ENCODE measurements around the gene MCTP2. TPM values are rescaled to one million over a fixed set of nuclear protein-coding genes. Genes with fewer than 3 reads are reported as not detected.

Gene MCTP2
- total RNA-seq, 4 donors from 2014 or later: 0.13 to 2.0 (median 0.43) TPM

DNA sequence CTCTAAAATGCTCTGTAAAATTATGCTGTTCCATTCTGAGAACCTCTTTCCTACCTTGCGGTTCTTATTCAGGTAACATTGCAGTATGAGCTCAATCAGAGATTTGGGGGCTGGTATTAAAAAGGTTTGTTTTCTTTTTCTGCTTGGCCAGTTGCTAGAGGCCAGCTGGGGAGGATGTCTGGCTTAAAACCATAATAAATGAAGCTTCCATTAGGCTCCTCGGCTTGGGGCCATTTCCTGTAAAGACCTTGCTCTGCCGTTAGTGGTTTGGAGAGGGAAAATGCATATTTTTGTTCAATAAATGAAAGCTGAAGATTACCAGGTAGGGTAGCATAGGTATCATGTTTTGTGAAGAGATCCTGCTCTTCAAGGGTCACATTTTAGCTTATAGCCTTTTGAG, 55.2 kb downstream of the MCTP2 start:
- intact Hi-C loops (cut with DNase I; ENCODE audit: low total_unique reads): no loop called here
- no peaks in the 10 kb centered on the region for H3K9me3 ChIP-seq
- H3K36me3 ChIP-seq: no peaks in the 10 kb centered on the region
- no peaks in the 10 kb centered on the region for H3K27me3 ChIP-seq
- DNase-seq (no peak), ATAC-seq (no peak)
- no peak for TF ChIP-seq POLR2A (IDR thresholded peaks at IDR 0.05)
- TF ChIP-seq, protein P1, sequence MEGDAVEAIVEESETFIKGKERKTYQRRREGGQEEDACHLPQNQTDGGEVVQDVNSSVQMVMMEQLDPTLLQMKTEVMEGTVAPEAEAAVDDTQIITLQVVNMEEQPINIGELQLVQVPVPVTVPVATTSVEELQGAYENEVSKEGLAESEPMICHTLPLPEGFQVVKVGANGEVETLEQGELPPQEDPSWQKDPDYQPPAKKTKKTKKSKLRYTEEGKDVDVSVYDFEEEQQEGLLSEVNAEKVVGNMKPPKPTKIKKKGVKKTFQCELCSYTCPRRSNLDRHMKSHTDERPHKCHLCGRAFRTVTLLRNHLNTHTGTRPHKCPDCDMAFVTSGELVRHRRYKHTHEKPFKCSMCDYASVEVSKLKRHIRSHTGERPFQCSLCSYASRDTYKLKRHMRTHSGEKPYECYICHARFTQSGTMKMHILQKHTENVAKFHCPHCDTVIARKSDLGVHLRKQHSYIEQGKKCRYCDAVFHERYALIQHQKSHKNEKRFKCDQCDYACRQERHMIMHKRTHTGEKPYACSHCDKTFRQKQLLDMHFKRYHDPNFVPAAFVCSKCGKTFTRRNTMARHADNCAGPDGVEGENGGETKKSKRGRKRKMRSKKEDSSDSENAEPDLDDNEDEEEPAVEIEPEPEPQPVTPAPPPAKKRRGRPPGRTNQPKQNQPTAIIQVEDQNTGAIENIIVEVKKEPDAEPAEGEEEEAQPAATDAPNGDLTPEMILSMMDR (IDR thresholded peaks at IDR 0.05 in 4 of 5, conservative IDR thresholded peaks at IDR 0.05 in 1 of 5): no peak
- no peak overlapping the region for H3K27ac ChIP-seq
- in situ Hi-C loops (cut with MboI; ENCODE audit: low sequenced_read_pairs in 4 of 4): no loop called here
- H3K4me1 ChIP-seq: no peaks in the 10 kb centered on the region
- H3K4me3 ChIP-seq: no peak overlapping the region

DNA sequence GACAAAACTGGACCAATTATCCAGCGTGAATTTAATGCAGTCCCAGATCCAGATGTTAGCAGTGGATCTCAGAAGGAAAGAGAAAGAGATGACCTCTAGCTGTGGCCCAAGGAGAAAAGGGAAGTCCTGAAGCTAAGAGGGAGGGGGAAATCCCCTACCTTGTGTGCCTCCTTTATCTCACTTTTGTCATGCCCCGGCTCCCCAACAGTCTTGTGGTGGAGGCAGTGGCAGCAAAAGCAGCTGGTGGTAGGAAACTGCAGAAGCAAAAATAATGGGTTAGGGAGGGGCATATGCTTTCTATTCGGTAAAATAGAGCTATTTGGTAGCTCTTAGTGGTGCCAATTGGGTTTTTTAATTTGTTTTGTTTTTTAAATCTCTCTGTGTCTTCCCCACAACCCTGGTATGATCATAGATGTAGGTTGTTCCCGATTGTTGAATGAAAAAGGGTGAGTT, 56.5 kb downstream of the MCTP2 start:
- H3K36me3 ChIP-seq: no peaks in the 10 kb centered on the region
- in situ Hi-C loops (cut with MboI; ENCODE audit: low sequenced_read_pairs in 4 of 4): no loop called here
- ATAC-seq (no peak), DNase-seq (no peak)
- H3K9me3 ChIP-seq: no peaks in the 10 kb centered on the region
- H3K27me3 ChIP-seq: no peaks in the 10 kb centered on the region
- no peak for TF ChIP-seq POLR2A (IDR thresholded peaks at IDR 0.05)
- TF ChIP-seq, protein P1 (IDR thresholded peaks at IDR 0.05 in 4 of 5, conservative IDR thresholded peaks at IDR 0.05 in 1 of 5): no peak
- no peaks in the 10 kb centered on the region for H3K4me1 ChIP-seq
- H3K4me3 ChIP-seq: no peak overlapping the region
- no peak overlapping the region for H3K27ac ChIP-seq
- intact Hi-C loops (cut with DNase I; ENCODE audit: low total_unique reads): no loop called here

DNA sequence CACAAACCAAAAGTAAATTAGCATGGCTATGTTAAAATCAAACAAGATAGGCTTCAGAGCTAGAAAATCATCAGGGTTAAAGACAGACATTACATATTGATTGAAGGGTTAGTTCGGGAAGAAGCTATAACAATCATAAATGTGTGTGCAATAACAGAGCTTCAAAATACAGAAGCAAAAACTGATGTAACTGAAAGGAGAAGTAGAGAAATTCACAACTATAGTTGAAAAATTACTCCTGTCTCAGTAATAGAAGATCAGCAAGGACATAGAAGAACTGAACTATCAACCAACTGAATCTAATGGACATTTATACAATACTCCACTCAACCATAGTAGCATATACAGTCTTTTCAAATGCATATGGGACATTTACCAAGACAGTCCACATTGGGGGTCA, 59.4 kb downstream of the MCTP2 start:
- H3K27ac ChIP-seq: no peak overlapping the region

DNA sequence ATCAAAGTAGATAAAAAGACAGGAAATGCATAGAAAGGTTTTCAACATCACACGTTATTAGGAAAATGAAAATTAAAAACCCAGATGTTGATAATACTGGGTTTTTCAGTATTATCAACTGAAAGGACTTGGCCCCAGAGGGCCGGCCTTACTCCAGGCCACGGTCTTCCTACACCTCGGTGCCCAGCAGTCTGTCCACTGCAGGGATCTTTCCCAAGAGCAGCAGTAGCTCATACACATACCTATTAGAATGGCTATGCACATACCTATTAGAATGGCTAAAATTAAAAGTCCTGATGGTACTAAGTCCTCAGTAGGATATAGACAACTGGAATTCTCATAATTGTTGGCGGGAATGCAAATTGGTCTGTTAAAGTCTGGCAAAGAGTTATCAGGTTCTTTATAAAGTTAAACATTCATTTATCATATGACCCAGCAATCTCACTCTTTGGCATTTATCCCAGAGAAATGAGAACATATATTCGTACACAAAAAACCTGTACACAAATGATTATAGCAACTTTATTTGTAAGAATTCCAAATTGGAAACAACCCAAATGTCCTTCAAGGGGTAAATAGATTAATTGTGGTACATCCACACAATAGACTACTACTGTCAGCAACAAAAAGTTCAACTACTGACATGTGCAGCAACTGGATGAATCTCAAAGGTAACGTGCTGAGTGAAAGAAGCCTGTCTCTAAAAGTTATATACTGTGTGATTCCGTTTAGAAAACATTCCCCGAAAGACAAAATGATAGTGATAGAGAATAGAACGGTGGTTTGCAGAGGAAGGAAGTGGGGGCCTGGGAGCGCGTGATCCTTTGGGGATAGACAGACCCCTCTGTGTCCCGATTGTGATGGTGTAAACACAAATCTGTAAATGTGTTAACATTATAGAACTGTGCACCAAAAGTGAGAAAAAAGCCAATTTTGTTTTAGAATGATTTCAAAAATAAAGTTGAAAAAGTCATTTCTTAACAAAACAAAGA, 62.3 kb downstream of the MCTP2 start:
- no peak for DNase-seq
- Histone ChIP-seq H3K9me3 (no peaks in the 10 kb centered on the region), H3K4me3 (no peak overlapping the region), H3K36me3 (no peaks in the 10 kb centered on the region), H3K27me3 (no peaks in the 10 kb centered on the region), H3K4me1 (no peaks in the 10 kb centered on the region), H3K27ac (no peak overlapping the region)
- in situ Hi-C loops (cut with MboI; ENCODE audit: low sequenced_read_pairs in 4 of 4) (no loop called here), intact Hi-C loops (cut with DNase I; ENCODE audit: low total_unique reads) (no loop called here)
- ATAC-seq: no peak
- TF ChIP-seq, protein P1 (IDR thresholded peaks at IDR 0.05 in 4 of 5, conservative IDR thresholded peaks at IDR 0.05 in 1 of 5): no peak
- TF ChIP-seq POLR2A (IDR thresholded peaks at IDR 0.05): no peak

More for the DNA sequence above, 59.4 kb downstream of the MCTP2 start:
- Histone ChIP-seq H3K36me3 (no peaks in the 10 kb centered on the region), H3K4me3 (no peak overlapping the region), H3K27me3 (no peaks in the 10 kb centered on the region), H3K4me1 (no peaks in the 10 kb centered on the region), H3K9me3 (no peaks in the 10 kb centered on the region)
- intact Hi-C loops (cut with DNase I; ENCODE audit: low total_unique reads) (no loop called here), in situ Hi-C loops (cut with MboI; ENCODE audit: low sequenced_read_pairs in 4 of 4) (no loop called here)
- ATAC-seq: no peak
- DNase-seq: no peak
- TF ChIP-seq POLR2A (IDR thresholded peaks at IDR 0.05): no peak
- TF ChIP-seq, protein P1 (IDR thresholded peaks at IDR 0.05 in 4 of 5, conservative IDR thresholded peaks at IDR 0.05 in 1 of 5): no peak

Measured in gastrocnemius medialis (tissue), 4 donors.